ENCODE data around the gene LARGE1.

- no peak for TF ChIP-seq CTCF (CRISPR knock-in tag; IDR thresholded peaks at IDR 0.05)
- TF ChIP-seq ELF3 (CRISPR knock-in tag; IDR thresholded peaks at IDR 0.05) = no peak
- TF ChIP-seq ZNF24 (IDR thresholded peaks at IDR 0.05) = no peak
- no peak for TF ChIP-seq RELA (CRISPR knock-in tag; IDR thresholded peaks at IDR 0.05)
- TF ChIP-seq CEBPB (IDR thresholded peaks at IDR 0.05; ENCODE audit: borderline replicate concordance, low read depth, low read length) = no peak
- no peak for TF ChIP-seq HMG20A (CRISPR knock-in tag; IDR thresholded peaks at IDR 0.05; ENCODE audit: borderline replicate concordance)
Measured at GRCh38 chr22:33564683-33565082, 355.6 kb downstream of the LARGE1 start.
